B cell (primary cell): Measurements from ENCODE around the gene MAN1B1. TPM values are rescaled to one million over a fixed set of nuclear protein-coding genes. Genes with fewer than 3 reads are reported as not detected.

Experiments
- ATAC-seq: fragments of 200-7000 bp; cut with Tn5 transposase; one replicate; pipeline ENCODE4 v1.10.0; 2021; ENCODE audit warnings: low read depth, mild to moderate bottlenecking, moderate number of reproducible peaks, moderate library complexity
- CTCF ChIA-PET: fragments of 350-600 bp; sonication (Branson Sonifier 250); formaldehyde crosslinking; loops from one replicate; lab custom pipeline; 2021; ENCODE audit warnings: antibody characterized with exemption, inconsistent platforms; lab: Charles Lee
- POLR2A ChIA-PET: fragments of 350-600 bp; sonication (Branson Sonifier 250); formaldehyde crosslinking; loops from one replicate; lab custom pipeline; 2021; ENCODE audit warnings: antibody characterized with exemption; lab: Charles Lee
- DNase-seq: peaks from one replicate; pipeline ENCODE4 v3.0.0; 2013
- H2AFZ ChIP-seq: 2 replicates; pipeline ENCODE4 v1.6.1; 2012; ENCODE audit warnings: mild to moderate bottlenecking, low read depth, low read length; ENCODE audit not compliant: insufficient read depth, poor library complexity, severe bottlenecking
- H3K27ac ChIP-seq, 2 donors: 1 replicate in 1 of 2; 2 replicates in 1 of 2; pipeline ENCODE4 v1.5.1; 2012 to 2013; ENCODE audit warnings: low read length in 2 of 2, mild to moderate bottlenecking in 2 of 2, moderate library complexity in 1 of 2
- H3K27me3 ChIP-seq, 4 experiments: fragments of 200-600 bp in 1 of 4; sonication (generic) in 1 of 4; replicated peaks in 1 of 4; 1 replicate in 2 of 4; 2 replicates in 2 of 4; pipeline versions ENCODE4 v1.6.1 to v1.7.0; 2013 to 2016; ENCODE audit warnings: low read length in 3 of 4, mild to moderate bottlenecking in 2 of 4, mixed read lengths in 1 of 4, moderate library complexity in 1 of 4; ENCODE audit not compliant: insufficient read depth in 4 of 4, control insufficient read depth in 3 of 4; ENCODE audit errors: control extremely low read depth in 1 of 4
- H3K36me3 ChIP-seq, 2 experiments: replicated peaks in 1 of 2; 1 replicate in 1 of 2; 2 replicates in 1 of 2; pipeline versions ENCODE4 v1.6.1 to v1.7.1; 2013; ENCODE audit warnings: low read length in 1 of 2; ENCODE audit not compliant: insufficient read depth in 2 of 2, control insufficient read depth in 1 of 2; ENCODE audit errors: control extremely low read depth in 1 of 2, extremely low read depth in 1 of 2
- H3K4me1 ChIP-seq, 2 donors: fragments of 200-600 bp in 1 of 2; sonication (generic) in 1 of 2; 1 replicate in 1 of 2; 2 replicates in 1 of 2; pipeline versions ENCODE4 v1.5.1 to v1.6.1; 2013 to 2017; ENCODE audit warnings: low read length in 2 of 2; ENCODE audit not compliant: control insufficient read depth in 2 of 2, insufficient read depth in 2 of 2
- H3K4me2 ChIP-seq: replicated peaks from 2 replicates; pipeline ENCODE3; 2012; ENCODE audit warnings: mild to moderate bottlenecking, low read depth, low read length; ENCODE audit not compliant: poor library complexity, severe bottlenecking
- H3K4me3 ChIP-seq, 5 experiments: fragments of 200-600 bp in 1 of 5; sonication (generic) in 1 of 5; 1 replicate in 3 of 5; 2 replicates in 2 of 5; pipeline versions ENCODE4 v1.5.1 to v1.7.0; 2011 to 2016; ENCODE audit warnings: low read length in 4 of 5, mild to moderate bottlenecking in 4 of 5, low read depth in 2 of 5, control low read depth in 1 of 5, moderate library complexity in 1 of 5; ENCODE audit not compliant: insufficient read depth in 1 of 5; ENCODE audit errors: control extremely low read depth in 1 of 5, extremely low read depth in 1 of 5
- H3K79me2 ChIP-seq: fragments of 200-600 bp; sonication (generic); one replicate; pipeline ENCODE4 v1.6.0; 2016; ENCODE audit warnings: low read length; ENCODE audit not compliant: control insufficient read depth, insufficient read depth
- H3K9ac ChIP-seq: fragments of 200-600 bp; sonication (generic); 2 replicates; pipeline ENCODE4 v1.6.1; 2017; ENCODE audit warnings: mild to moderate bottlenecking, low read length, moderate library complexity
- H3K9me3 ChIP-seq, 3 donors: one replicate each; pipeline versions ENCODE4 v1.6.1 to v1.7.1; 2013; ENCODE audit warnings: low read length in 2 of 3; ENCODE audit not compliant: control insufficient read depth in 2 of 3, insufficient read depth in 1 of 3; ENCODE audit errors: control extremely low read depth in 1 of 3
- H4K20me1 ChIP-seq: 2 replicates; pipeline ENCODE4 v1.6.0; 2012; ENCODE audit warnings: mild to moderate bottlenecking, low read length; ENCODE audit not compliant: insufficient read depth, control insufficient read depth, poor library complexity, severe bottlenecking
- H3K27ac Mint-ChIP-seq: one replicate; pipeline ENCODE4 v1.8.0; 2021; ENCODE audit warnings: mixed read lengths
- H3K27me3 Mint-ChIP-seq: one replicate; pipeline ENCODE4 v1.8.0; 2021; ENCODE audit warnings: mixed read lengths
- H3K4me1 Mint-ChIP-seq: one replicate; pipeline ENCODE4 v1.8.0; 2021; ENCODE audit warnings: mixed read lengths
- H3K4me3 Mint-ChIP-seq: one replicate; pipeline ENCODE4 v1.8.0; 2021; ENCODE audit warnings: mixed read lengths
- H3K9me3 Mint-ChIP-seq: one replicate; pipeline ENCODE4 v1.8.0; 2022; ENCODE audit warnings: mixed read lengths; ENCODE audit not compliant: insufficient read depth
- EZH2 ChIP-seq: IDR thresholded peaks from 2 replicates; pipeline ENCODE4 v1.6.1; 2012; ENCODE audit warnings: borderline replicate concordance, low read depth, mild to moderate bottlenecking, moderate library complexity, low read length; ENCODE audit not compliant: insufficient read depth, poor library complexity, severe bottlenecking
- WGBS: methylation state at CpG from one replicate; pipeline ENCODE4 v1.1.5; 2013; ENCODE audit warnings: missing lambda C conversion rate; ENCODE audit not compliant: insufficient coverage; 5-methylcytosine and 5-hydroxymethylcytosine counted together
- intact Hi-C: fragments of 100-400 bp; cut with micrococcal nuclease; formaldehyde crosslinking; loops from one replicate; pipeline ENCODE4 v1.10.0; 2022
- polyA plus RNA-seq: library from polyadenylated mRNA; depleted of rRNA; stranded (reverse); fragments of >200 nt; gene quantifications from 2 replicates; pipeline ENCODE4 v1.2.3, GENCODE V29; 2012
- total RNA-seq, 2 donors: library from RNA; stranded (reverse); fragments of 120-200 nt in 1 of 2; gene quantifications; 1 replicate in 1 of 2; 2 replicates in 1 of 2; pipeline versions ENCODE4 v1.2.3 to v1.2.4, GENCODE V29; 2013 to 2022
- TF ChIP-seq, protein P1 (sequence below): fragments of 200-600 bp; IDR thresholded peaks from one replicate; pipeline ENCODE4 v1.8.0; 2022; ENCODE audit warnings: antibody characterized with exemption, mild to moderate bottlenecking

MAN1B1 gene
- total and polyA plus RNA-seq, 2 donors (not counting 1 experiment from before 2014, with no cell fraction given) = 47.0 to 68.4 TPM

DNA sequence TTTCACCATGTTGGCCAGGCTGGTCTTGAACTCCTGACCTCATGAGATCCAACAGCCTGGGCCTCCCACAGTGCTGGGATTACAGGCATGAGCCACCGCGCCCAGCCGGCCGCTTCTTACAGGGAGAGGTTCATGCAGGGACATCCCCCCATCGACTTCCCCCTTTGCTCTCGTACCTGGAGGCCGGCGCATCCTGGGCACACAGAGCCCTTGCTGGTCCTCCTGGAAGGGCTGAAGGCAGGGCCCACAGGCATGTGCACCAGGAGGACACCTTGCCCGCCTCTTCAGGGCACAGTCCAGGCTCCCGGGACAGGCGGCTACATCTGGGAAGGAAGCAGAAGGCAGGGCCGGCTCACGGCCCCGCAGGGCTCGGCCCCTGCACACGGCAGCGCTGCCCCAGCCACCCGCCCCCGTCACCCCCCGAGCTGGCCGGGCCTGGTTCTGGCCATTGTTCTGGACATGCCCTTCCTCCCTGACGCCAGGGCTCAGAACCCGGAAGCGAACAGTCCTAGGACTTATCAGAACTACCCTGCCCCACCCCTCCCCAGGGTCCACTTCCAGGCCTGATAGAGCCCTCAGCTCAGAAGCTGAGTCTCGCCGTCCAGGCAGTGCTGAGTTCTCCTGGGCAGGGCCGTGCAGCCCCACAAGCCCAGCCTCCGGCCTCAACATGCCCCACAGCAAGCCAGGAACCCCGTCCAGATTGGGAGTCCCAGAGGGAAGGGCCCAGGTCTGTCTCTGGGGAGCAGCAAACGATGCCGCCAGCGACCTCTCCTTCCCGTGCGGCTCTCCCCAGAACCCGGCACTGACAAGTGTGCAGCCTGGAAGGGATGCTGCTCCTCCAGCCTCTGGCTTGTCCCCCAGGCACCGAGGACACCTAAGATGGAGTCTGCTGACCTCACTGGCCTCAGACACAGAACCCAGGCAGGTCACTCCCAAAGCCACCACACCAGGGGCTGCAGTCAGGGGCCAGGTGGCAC is 43.7 kb upstream of the MAN1B1 start:
- no peak overlapping the region for H3K4me2 ChIP-seq

More for the DNA sequence above, 43.7 kb upstream of the MAN1B1 start:
- Histone ChIP-seq H3K36me3 (no peaks in the 10 kb centered on the region), H2AFZ (no peak overlapping the region), H4K20me1 (peaks cover 5% of the 10 kb centered on the region), H3K9ac (no peak overlapping the region), H3K9me3 (peaks cover 0 to 33% (median 0%) of the 10 kb centered on the region in 3 donors), H3K4me1 (peaks cover 24 to 42% of the 10 kb centered on the region in 2 donors), H3K27ac (no peak overlapping the region), H3K79me2 (no peaks in the 10 kb centered on the region), H3K27me3 (peaks cover 0 to 56% (median 37%) of the 10 kb centered on the region in 4 experiments), H3K4me3 (no peak overlapping the region)
- CTCF ChIA-PET = interaction anchor here (0.7 to 2.4 kb wide), 3 partner anchors 14 to 349 kb away, joined by 4 to 12 read pairs (median 4); partner anchors contain the start of gene ABCA2
- Mint-ChIP-seq H3K4me3 (no peak overlapping the region), H3K4me1 (peaks cover 10% of the 10 kb centered on the region), H3K9me3 (no peaks in the 10 kb centered on the region), H3K27me3 (peaks cover 9% of the 10 kb centered on the region), H3K27ac (no peak overlapping the region)
- 86% methylated on average over 35 of the region's 36 CpGs for WGBS
- DNase-seq = no peak
- POLR2A ChIA-PET = interaction anchor here (0.7 kb wide), 1 partner anchor 197 kb away, joined by 3 read pairs; no protein-coding TSS in a partner anchor
- no peak for ATAC-seq
- intact Hi-C loops = no loop called here
- TF ChIP-seq, protein P1, sequence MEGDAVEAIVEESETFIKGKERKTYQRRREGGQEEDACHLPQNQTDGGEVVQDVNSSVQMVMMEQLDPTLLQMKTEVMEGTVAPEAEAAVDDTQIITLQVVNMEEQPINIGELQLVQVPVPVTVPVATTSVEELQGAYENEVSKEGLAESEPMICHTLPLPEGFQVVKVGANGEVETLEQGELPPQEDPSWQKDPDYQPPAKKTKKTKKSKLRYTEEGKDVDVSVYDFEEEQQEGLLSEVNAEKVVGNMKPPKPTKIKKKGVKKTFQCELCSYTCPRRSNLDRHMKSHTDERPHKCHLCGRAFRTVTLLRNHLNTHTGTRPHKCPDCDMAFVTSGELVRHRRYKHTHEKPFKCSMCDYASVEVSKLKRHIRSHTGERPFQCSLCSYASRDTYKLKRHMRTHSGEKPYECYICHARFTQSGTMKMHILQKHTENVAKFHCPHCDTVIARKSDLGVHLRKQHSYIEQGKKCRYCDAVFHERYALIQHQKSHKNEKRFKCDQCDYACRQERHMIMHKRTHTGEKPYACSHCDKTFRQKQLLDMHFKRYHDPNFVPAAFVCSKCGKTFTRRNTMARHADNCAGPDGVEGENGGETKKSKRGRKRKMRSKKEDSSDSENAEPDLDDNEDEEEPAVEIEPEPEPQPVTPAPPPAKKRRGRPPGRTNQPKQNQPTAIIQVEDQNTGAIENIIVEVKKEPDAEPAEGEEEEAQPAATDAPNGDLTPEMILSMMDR = no peak
- no peak for TF ChIP-seq EZH2
